Activated naive CD8-positive, alpha-beta T cell (primary cell): Measurements from ENCODE around the gene CHSY1.

ENCODE experiments used
- H3K27ac Mint-ChIP-seq: one replicate; pipeline ENCODE4 v1.8.0; 2021; ENCODE audit warnings: mixed read lengths
- H3K27me3 Mint-ChIP-seq: one replicate; pipeline ENCODE4 v1.8.0; 2021; ENCODE audit warnings: mixed read lengths
- H3K36me3 Mint-ChIP-seq: one replicate; pipeline ENCODE4 v1.8.0; 2021; ENCODE audit warnings: mixed read lengths
- H3K4me1 Mint-ChIP-seq: one replicate; pipeline ENCODE4 v1.8.0; 2021; ENCODE audit warnings: low read depth, mixed read lengths
- H3K4me3 Mint-ChIP-seq: one replicate; pipeline ENCODE4 v1.8.0; 2021; ENCODE audit warnings: mild to moderate bottlenecking, mixed read lengths
- H3K9me3 Mint-ChIP-seq: one replicate; pipeline ENCODE4 v1.8.0; 2021; ENCODE audit warnings: low read depth, mixed read lengths

Gene CHSY1

DNA sequence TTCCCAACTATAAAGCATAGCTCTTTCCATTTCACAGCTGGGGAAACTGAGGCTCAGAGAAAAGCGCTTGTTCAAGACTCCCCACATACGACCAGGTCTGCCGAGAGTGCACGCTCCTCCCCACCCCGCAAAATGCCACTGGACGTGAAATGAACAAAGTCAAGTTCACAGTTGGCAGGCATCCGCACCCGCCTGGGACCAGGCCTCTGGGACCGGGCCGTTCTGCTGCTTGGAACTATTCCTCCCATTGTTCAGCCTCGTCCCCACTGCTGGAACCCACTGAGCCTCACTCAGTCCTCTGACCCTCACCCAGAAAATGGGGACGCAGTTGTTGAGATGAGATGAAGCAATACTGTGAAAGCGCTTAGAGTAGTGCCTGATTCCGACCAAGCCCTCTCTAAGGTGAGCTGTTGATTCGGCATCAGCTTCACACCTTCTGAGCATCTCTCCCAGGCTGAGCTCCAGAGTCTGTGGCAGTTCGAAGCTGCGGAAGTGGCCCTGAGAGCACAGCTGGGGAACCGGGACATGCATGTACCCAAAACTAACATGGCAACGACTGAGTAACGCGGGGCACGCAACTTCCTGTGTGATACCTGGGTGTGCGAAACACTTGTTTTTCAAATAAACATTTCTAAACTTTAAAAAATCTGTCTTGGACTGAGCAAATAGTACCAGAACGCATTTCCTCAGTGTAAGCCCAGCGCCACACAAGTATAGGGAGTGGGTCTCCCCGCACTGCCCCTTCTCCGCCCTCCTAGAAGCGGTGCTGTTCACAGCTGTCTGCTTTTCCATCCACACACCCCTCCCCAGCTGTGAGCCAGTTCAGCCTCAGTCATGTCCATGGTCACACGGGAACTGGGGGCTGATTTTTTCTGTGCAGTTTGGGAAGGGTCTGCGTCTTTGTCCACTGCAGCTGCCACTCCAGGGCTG is 93.4 kb downstream of the CHSY1 start:
- Mint-ChIP-seq H3K4me1 (peaks cover 24% of the 10 kb centered on the region), H3K36me3 (no peaks in the 10 kb centered on the region)

GRCh38 chr15:101157721-101158120 is 94.1 kb downstream of the CHSY1 start:
- no peak overlapping the region for H3K4me3 Mint-ChIP-seq
- no peak overlapping the region for H3K27ac Mint-ChIP-seq

More for the DNA sequence above, 93.4 kb downstream of the CHSY1 start:
- Mint-ChIP-seq H3K9me3 (peaks cover under 1% of the 10 kb centered on the region), H3K27ac (peak overlapping the region; percentile 67), H3K4me3 (no peak overlapping the region), H3K27me3 (no peaks in the 10 kb centered on the region)

DNA sequence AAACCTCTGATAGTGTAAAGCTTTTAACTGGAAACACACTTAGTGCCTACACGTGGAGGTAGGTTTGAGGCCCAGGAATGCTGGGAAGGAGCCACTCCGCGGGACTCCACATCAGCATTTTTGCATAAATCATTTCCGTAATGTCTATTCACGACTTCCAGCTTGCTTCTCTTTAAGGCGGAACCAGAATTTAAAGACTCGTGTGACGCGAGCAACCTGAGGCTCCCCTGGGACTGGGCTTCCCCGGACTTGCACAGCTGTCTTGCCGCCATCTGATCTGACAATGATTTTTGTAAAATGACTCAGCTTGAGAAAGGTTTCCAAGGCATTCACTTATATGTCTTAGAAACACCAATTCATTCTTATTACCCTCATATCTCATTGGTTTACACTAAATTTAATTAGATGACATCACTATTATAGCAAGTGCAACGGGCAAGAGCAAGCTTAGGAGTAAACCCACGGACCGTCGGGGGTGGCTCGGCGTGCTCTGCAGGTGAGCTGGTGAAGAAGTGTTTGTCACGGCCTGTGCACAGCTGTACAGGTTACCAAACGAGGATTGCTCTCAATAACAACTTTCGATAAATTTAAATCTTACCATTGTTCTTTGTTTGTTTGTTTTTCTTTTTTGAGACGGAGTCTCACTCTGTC is 95.2 kb downstream of the CHSY1 start:
- no peaks in the 10 kb centered on the region for H3K27me3 Mint-ChIP-seq
- no peak overlapping the region for H3K27ac Mint-ChIP-seq
- peaks cover 20% of the 10 kb centered on the region for H3K4me1 Mint-ChIP-seq
- H3K36me3 Mint-ChIP-seq = no peaks in the 10 kb centered on the region
- H3K4me3 Mint-ChIP-seq = no peak overlapping the region
- no peaks in the 10 kb centered on the region for H3K9me3 Mint-ChIP-seq

More at GRCh38 chr15:101157721-101158120, 94.1 kb downstream of the CHSY1 start:
- peaks cover 24% of the 10 kb centered on the region for H3K4me1 Mint-ChIP-seq
- H3K27me3 Mint-ChIP-seq = no peaks in the 10 kb centered on the region
- no peaks in the 10 kb centered on the region for H3K9me3 Mint-ChIP-seq
- H3K36me3 Mint-ChIP-seq = no peaks in the 10 kb centered on the region

DNA sequence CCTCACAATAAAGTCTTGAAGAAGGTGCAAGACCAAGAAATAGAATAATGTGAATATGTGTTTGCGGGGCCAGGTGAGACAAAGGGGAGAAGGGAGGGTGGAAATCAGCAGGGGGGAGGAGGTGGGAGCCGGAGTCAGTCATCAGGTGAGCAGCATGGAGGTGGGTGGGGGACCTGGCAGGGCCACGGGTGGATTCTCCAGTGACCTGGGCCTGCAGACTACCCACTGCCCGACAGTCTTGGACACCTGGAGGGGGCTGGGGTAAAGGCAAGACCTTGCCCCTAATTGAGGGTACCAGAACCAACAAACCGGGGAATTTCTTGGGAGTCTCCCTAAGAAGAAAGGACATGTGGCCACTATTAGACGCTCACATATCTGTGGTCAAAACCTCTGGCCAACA is 95.8 kb downstream of the CHSY1 start:
- Mint-ChIP-seq H3K27ac (no peak overlapping the region), H3K4me1 (peaks cover 22% of the 10 kb centered on the region), H3K36me3 (no peaks in the 10 kb centered on the region), H3K4me3 (no peak overlapping the region), H3K27me3 (no peaks in the 10 kb centered on the region), H3K9me3 (no peaks in the 10 kb centered on the region)

DNA sequence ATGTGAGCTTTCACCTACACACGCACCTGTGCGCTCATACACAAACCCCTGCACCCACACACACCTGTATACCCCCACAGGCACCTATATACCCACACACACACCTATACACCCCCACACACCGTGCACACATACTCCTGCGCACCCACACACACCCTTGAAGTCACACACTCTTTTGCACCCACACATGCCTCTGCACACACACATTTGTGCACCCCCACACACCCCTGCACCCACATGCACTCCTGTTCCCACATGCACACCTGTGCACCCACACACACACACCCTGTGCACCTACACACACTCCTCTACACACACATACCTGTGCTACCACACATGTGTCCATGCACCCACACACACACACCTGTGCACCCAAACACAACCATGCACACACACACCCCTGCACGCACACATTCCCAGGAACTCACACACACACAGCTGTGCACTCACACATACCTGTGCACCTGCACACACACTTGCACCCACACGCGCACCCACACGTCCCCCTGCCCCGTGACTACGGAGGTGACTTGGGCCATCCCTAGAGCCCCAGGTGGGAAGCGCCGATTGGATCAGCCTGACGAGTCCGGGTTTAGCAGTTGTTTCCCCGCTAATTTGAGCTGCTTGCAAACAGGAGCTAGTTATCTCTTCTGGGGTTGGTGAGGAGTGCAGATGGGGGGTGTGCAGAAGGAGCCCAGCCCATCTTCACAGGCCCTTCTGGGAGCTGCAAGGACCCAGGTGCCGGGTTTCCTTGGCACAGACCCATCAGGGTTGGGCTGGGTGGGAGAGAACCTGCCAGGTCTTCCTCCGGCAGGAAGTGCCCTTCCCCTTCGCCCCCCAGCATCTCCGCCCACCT is 97.8 kb downstream of the CHSY1 start:
- Mint-ChIP-seq H3K9me3 (no peaks in the 10 kb centered on the region), H3K4me3 (no peak overlapping the region), H3K27ac (no peak overlapping the region)

DNA sequence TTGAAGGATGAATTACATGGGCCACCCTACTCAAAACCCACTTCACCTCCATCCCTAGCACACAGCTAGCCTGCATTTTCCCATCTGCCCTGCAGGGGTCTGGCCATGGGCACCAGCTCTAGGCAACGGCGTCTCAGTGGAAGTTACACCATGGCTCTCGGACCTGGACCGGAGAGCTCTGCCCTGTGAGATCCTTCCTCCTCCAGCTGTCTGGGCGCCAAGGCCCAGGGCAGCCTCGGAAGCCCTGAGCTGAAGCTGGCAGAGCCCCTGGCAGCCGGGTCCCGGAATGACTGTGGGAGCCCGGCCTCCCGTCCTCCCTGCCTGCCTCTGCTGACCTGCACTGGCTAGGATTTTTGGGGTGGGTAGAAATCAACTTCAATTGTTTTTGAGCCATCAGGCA is 98.9 kb downstream of the CHSY1 start:
- Mint-ChIP-seq H3K4me1 (peaks cover 8% of the 10 kb centered on the region), H3K9me3 (no peaks in the 10 kb centered on the region), H3K27ac (no peak overlapping the region), H3K27me3 (no peaks in the 10 kb centered on the region), H3K4me3 (no peak overlapping the region), H3K36me3 (no peaks in the 10 kb centered on the region)

More for the DNA sequence above, 97.8 kb downstream of the CHSY1 start:
- H3K4me1 Mint-ChIP-seq = peaks cover 12% of the 10 kb centered on the region
- no peaks in the 10 kb centered on the region for H3K27me3 Mint-ChIP-seq
- no peaks in the 10 kb centered on the region for H3K36me3 Mint-ChIP-seq

DNA sequence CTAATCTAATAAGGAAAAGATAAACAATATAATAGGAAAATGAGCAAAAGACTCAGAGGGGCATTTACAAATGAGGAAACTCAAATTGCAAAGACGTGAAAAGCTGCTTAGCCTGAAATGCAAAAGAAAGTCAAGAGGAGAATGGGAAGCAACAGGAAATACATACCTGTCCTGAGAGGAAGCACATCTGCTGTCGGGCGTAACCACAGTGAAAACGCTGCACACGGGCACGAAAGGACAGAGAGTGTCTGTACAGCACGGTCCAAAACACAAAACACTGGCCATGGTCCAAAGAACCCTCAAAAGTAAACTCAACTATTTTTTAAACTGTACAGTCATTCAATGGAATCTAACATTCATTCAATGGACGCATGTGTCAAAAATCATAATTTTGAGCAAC is 100.6 kb downstream of the CHSY1 start:
- H3K4me1 Mint-ChIP-seq = peaks cover 8% of the 10 kb centered on the region
- H3K4me3 Mint-ChIP-seq = no peak overlapping the region
- no peaks in the 10 kb centered on the region for H3K27me3 Mint-ChIP-seq
- no peaks in the 10 kb centered on the region for H3K36me3 Mint-ChIP-seq
- no peaks in the 10 kb centered on the region for H3K9me3 Mint-ChIP-seq
- no peak overlapping the region for H3K27ac Mint-ChIP-seq

- H3K9me3 Mint-ChIP-seq = no peaks in the 10 kb centered on the region
- no peaks in the 10 kb centered on the region for H3K36me3 Mint-ChIP-seq
- no peaks in the 10 kb centered on the region for H3K27me3 Mint-ChIP-seq
- no peak overlapping the region for H3K27ac Mint-ChIP-seq
- no peak overlapping the region for H3K4me3 Mint-ChIP-seq
- peaks cover 8% of the 10 kb centered on the region for H3K4me1 Mint-ChIP-seq
Observed at GRCh38 chr15:101150723-101151040, 101.2 kb downstream of the CHSY1 start.

DNA sequence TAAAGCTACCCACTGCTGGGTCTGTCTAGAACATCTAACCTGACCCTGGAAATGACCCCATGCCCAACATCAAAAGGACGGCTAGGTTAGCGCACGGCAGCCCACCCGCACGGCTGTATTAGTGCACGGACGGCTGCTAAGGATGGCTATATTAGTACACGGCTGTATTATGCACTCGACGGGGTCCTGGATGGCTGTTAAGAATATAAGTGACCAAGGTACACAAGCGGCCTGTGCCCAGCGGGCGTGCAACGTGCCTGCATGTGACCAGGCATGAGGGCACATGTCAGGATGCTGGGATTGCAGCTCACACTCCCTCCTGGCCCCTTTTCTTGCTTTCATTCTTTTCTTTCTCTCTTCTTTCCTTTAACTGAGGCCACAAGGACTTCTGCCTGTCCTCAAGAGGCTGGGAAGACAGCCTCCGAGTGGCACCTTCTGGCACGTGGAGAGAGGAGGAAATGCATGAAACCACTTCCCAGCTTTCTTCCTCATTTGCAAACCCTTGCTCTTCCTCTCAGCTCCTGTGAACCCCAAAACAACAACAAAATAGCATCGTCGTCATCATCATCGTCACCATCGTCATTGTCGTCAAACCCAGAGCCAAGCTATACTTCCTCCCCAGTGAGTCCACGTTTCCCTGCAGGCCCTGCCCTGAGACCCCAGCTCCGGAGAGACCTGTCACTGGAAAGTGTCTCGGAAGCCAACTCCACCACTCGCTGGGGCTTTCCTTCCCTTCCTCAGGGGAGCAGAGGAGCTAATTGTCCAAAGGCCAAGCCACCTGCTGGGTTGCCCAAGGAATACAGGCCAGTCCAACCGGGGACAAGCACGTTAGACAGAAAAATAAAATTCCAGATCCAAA is 101.8 kb downstream of the CHSY1 start:
- Mint-ChIP-seq H3K36me3 (no peaks in the 10 kb centered on the region), H3K4me3 (no peak overlapping the region), H3K27me3 (no peaks in the 10 kb centered on the region), H3K4me1 (peaks cover 8% of the 10 kb centered on the region), H3K27ac (no peak overlapping the region), H3K9me3 (no peaks in the 10 kb centered on the region)

DNA sequence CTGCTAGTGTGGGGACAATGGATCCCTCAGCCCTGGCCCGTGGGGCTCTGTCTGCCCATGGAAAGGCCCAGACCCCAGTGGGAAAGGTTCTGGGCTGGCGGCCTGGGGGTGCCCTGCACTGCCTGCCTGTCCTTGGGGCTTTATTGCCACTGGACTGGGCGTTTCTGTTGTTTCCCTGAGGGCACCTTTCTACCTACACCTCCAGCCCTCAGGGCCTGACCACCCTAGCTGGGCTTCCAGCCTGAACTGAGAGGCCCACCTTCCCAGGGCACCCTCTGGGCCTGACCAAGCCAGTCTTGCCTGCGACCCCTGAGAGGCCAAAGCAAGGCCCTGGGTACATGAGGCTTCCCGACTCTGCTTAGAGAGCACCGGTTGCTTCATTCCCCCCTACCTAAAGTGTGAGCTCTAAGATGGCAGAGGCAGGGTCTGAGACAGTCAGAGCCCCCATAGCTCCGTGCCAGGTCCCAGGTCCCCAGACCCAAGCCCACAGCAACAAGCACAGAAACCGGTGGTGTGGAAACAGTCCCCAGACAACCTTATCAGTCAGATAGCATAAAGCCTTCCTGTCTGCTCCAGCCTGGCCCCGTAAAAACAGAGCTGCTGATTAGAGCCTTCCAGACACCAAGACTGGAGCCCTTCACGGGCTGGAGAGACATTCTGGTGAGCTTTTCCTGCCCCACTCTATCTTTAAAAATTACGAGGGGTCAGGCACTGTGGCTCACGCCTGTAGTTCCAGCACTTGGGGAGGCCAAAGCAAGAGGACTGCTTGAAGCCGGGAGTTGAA is 102.8 kb downstream of the CHSY1 start:
- no peak overlapping the region for H3K27ac Mint-ChIP-seq
- no peaks in the 10 kb centered on the region for H3K9me3 Mint-ChIP-seq
- H3K4me1 Mint-ChIP-seq = peaks cover 8% of the 10 kb centered on the region
- no peaks in the 10 kb centered on the region for H3K36me3 Mint-ChIP-seq
- H3K4me3 Mint-ChIP-seq = no peak overlapping the region
- H3K27me3 Mint-ChIP-seq = no peaks in the 10 kb centered on the region

DNA sequence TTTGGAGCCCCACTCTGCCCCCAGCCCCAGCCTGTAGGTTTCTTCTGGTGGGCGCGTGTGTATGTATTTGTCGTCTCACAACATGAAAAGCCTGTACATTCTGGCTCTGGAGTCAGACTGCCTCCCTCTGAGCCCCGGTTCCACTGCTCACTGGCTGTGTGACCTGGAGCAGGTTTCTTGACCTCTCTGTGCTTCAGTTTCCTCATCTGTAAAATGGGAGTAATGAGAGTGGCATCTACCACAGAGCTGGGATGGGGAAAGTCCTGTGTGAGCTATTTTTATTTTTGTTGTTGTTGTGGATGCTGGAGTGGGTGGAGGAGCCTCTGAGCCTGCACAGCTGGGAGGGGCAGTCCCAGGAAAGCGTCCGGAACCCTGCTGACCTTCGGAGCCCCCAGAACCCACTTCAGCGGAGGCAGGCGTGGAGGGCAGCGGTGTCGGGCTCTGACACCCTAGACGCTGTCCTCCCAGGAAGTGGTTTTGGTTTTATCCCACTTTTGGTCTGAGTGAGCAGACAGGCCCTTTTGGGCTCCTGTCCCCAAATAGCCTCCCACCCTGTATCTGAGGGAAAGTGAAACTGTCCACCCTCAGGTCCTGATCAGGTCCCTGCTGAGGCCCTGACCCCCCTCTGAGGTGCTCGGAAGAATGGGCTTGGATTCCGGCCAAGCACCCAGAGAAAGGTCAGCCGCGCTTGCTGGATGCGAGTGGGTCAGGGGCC is 103.5 kb downstream of the CHSY1 start:
- Mint-ChIP-seq H3K4me1 (peaks cover 8% of the 10 kb centered on the region), H3K36me3 (no peaks in the 10 kb centered on the region), H3K4me3 (no peak overlapping the region), H3K27ac (no peak overlapping the region), H3K27me3 (no peaks in the 10 kb centered on the region), H3K9me3 (no peaks in the 10 kb centered on the region)

GRCh38 chr15:101147181-101147580 is 104.7 kb downstream of the CHSY1 start:
- Mint-ChIP-seq H3K27me3 (no peaks in the 10 kb centered on the region), H3K36me3 (no peaks in the 10 kb centered on the region), H3K4me3 (no peak overlapping the region), H3K9me3 (no peaks in the 10 kb centered on the region), H3K4me1 (peaks cover 8% of the 10 kb centered on the region), H3K27ac (no peak overlapping the region)

- Mint-ChIP-seq H3K27me3 (no peaks in the 10 kb centered on the region), H3K27ac (peak overlapping the region; percentile 66), H3K4me3 (no peak overlapping the region), H3K36me3 (no peaks in the 10 kb centered on the region), H3K4me1 (peaks cover 5% of the 10 kb centered on the region), H3K9me3 (no peaks in the 10 kb centered on the region)
Observed at GRCh38 chr15:101146118-101146702, 105.6 kb downstream of the CHSY1 start.
